HG03097 (cell line): Measurements from ENCODE around the gene ENTHD1.
"Not testable (repeated sequence)": the region's sequence is repeated elsewhere in the genome, so short reads cannot be mapped to it uniquely, and the experiment has no call there.

Source experiments
- ATAC-seq: cut with Tn5 transposase; IDR thresholded peaks from one replicate; pipeline ENCODE4 v1.9.1; 2021; ENCODE audit not compliant: unreplicated experiment, low FRiP score

Gene ENTHD1

DNA sequence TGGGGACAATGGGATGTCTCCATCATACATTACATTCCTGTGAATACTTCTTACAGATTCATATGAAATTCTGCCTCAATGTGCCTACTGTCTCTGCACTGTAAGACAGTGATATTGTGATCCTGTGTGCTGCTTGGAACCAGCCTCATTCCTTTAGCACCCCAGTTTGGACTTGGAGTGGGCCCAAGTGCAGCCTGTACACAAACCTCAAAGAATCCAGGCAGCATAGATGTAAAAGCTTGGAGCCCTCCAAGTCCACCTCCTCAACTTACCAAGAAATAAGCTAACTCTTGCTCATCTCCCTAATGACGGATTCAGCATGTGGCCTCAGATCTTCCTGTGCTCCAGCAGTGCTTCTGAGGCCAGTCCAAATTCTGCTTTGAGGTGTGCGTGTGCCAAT, 31.7 kb upstream of the ENTHD1 start:
- ATAC-seq = no peak

DNA sequence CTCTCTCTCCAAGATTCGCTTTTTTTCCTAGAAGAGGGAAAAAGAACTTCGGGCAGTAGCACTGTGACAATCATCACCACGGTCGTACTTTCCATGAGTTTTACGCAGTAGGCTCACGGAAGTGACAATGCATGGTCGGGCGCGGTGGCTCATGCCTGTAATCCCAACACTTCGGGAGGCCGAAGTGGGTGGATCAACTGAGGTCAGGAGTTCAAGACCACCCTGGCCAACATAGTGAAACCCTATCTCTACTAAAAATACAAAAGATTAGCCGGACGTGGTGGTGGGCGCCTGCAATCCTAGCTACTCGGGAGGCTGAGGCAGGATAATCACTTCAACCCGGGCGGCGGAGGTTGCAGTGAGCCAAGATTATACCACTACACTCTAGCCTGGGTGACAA, 30.7 kb upstream of the ENTHD1 start:
- ATAC-seq = no peak

DNA sequence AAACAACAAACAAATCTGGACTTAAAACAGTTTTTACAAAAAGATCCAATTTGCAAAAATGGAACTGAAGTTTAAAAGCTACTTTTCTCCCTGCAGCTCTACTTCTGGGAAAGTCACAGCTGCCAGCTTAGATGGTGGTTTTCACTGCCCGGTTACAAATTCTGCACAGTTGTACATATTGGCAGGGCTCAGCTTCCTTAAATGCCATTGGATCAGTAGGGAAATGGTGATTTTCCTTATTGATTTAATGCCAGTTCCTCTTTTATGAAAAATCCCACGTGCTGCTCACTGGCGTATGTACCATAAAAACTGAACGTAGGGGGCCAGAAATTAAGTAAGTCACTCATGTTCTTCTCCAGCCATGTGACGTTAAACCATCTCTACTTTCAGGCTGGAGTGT, 30.1 kb upstream of the ENTHD1 start:
- ATAC-seq = no peak

DNA sequence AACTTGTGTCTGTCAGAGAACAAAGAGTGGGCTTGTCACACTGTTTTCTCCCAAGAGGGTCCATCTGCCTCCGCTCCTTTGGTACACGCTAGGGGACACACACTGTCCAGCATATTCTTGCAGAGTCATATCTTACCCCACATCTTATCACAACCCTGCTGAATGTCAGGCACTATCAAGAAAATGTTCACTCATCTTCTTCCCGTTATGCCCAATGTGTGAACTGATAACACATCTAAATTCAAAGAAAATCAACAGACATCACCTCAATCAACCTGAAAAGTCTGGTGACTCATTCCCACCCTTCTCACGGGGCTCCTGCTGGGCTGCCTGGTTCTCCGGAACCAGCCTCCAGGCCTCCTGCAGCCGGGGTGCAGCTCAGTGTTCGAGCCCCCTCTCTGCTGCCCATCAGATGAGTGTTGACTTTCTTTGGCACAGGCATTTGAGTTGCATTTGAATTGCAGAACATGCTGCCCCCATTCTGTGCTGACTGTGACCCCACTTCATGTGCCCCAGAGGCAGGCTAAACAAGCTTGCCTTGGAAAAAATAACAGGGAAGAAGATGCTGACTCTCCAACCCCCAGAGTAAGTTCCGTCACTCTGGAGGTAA, 26.7 kb upstream of the ENTHD1 start:
- ATAC-seq = no peak

DNA sequence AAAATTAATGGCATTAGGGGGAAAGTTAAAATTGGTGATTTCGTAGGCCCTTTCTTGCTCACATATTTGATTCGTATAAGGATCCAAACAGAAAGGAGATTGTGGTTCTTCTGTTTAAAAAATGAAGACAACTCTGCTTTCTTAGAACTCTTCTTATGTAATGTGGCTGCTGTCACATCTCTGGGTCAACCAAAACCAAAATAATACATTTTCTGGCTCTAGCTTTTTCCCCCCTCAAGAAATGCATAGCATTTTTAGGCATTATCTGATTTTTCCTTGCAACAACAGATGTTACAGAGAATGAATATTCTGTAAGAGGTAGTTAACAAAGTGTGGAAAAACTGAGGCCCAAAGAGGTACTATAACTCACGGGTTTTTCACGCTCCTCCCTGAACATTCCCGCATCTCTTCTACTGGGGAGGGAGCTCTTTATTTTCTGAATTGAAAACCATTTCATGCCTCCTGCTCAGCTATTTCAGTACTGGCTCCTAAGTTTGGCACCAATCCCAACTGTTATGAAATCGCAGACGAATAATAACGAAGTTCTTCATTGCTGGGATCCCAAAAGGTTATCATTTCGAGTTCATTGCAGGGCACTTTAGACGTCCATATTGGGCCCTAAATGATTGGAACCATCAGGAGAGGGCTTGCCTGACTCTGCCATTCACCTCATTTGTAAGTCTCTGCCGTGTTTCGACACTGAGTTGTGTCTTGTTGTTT, 24.4 kb upstream of the ENTHD1 start:
- ATAC-seq = no peak

DNA sequence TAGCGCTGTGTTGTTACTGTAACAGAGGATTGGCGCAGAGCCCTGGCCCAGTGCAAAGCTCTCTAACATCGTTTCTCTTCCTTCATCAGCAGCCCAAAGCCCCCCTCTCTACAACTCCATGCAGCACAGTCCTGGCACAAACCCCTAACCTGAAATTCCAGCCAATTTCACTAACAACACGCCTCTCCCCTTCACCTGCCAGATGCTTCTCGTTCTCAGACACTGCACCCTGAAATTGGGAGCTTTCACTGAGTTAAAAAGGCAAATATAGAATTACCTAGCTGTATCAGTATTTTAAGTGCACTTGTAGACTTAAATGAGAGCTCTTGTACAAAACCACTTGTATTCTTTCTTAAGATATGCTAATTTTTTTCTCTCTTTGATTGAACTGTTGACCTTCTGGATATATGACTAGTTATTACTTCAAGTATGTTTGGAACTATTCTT, 23.7 kb upstream of the ENTHD1 start:
- no peak for ATAC-seq

DNA sequence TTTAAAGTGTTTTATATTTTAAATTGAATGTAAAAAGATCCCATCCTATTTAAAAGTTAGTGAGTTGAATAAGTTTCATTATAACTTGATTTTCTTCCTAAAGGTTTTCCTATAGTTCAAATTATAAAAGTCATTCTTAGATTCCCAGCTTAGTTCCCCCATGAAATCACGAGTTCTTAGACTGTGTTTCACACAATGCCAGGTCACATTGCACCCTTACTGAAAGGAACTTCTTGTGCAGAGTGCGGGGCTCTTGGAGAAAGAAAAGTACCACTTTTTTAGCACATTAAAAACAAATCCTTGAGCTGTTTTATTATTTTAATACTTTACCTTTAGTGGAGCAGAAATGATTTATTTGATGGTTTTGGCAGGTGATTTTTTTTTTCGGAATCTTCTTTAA, 22.9 kb upstream of the ENTHD1 start:
- ATAC-seq = no peak

DNA sequence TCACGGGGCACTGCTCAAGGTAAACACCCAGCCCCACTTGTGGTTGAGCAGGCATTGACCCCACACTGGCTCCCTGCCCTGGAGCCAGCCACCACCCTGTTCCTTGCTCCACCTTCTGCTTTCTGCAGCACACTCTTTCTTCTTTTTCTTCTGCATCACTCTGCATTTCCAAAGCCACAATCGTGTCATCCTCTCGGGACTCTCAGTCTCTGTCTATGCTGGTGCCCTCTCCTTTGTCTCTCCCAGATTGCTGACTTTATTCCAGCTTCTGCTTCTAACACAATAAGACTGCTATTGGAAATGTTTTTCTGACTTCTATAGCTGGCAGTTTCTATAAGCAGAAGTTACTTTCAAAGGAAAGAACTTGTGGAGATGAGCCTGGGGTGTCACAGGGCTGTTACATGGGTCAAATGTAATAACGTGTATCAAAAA, 21.8 kb upstream of the ENTHD1 start:
- no peak for ATAC-seq

DNA sequence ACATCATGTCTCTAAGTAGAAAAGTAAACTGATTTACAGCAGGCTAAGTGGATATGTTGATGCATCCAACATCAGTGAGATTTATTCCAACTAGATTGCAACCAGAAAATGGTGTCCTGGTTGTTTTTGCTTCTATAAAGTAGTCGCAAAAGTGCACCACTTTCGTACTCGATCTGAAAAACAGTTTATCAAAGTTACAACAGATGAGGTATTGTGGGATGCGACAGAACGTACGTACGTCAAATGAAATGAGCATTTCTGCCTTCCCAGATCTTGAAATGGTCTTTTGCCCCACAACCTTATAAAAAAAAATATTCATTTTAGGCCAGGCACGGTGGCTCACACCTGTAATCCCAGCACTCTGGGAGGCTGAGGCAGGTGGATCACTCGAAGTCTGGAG, 21.0 kb upstream of the ENTHD1 start:
- no peak for ATAC-seq

DNA sequence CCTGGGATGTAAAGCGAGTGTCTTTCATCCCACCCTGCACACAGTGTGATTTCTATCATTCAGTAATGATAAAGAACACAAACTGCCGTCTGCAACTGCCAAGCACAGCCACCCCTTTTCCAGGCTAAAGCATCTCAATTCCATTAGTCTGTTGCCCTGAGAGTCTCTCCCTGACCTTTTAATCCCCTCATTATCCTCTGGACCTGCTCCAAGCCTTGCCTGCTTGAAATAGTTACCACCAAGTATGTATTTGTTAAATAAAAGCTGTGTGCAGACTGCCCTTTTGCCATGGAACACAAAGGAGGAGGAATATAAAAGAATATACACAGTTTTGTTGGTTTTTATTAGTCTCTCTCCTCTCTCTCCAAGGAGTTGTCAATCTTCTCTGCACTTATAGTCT, 20.3 kb upstream of the ENTHD1 start:
- ATAC-seq = no peak

DNA sequence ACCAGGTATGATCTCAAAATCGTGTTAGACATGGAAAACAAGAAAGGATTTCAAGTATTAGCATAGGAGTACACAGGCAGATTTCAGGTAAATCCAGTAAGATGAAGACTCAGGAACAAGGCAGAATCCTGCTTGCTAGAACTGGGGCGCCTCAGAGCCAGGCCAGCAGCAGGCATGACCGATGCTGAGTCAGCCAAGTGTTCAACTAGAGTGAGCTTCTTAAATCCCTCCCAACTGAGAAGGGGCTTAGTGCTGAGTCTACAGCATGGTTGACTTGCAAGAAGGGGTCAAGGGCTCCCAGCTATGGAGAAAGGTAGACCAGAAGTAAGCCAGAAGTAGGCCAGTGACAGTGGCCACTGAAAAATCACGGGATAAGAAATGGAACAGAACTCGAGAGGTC, 19.8 kb upstream of the ENTHD1 start:
- ATAC-seq = no peak

DNA sequence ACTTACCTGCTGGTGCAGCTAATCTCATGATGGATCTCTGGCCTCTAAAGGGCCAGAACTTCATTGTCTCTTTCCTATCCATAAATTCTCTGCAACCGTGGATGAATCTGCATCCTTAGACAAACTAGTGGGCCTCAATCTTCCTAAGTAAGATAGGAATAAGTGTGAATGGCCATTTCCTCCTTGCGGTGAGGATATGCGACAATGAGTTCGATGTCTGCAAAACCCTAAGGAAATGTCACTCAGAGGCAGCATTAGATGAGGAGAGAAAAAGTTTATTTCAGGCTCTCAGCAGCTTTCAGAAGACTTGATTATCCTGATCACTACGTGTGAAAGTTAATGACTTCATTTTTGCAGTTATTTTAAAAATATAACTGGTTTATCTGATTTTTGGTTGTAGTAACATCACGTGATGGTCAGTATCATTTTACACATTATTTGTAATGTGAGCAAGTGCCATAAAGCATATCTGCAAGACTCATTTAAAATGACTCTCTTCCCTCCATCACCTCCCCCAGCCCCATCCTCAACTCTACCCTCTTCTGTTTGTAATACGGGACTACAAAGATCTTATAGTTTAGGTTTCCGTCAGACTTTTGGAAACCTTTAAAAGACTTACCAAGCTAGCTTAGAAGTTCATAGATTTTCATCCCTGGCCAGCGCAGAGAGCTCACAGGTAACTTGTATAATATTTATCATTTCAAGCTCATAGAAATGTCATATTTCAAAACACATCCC, 17.5 kb upstream of the ENTHD1 start:
- no peak for ATAC-seq

DNA sequence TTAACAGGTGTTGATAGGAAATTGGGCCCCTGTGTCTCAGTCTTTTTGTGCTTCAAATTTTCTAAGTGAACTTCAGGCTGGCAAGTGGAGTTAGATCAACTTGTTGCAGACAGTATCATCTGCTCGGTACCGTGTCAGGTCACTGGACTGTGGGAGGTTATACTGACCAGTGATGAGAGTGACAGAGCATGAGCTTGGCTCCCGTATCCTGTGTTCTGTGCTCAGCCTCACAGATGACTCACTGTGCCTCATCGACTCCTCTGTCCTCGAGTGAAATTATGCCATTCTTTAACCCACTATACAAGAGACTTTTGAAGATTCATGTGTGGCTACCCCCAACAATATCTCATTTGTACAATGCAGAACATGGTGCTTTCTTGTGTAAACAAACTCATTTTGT, 15.2 kb upstream of the ENTHD1 start:
- ATAC-seq = no peak

DNA sequence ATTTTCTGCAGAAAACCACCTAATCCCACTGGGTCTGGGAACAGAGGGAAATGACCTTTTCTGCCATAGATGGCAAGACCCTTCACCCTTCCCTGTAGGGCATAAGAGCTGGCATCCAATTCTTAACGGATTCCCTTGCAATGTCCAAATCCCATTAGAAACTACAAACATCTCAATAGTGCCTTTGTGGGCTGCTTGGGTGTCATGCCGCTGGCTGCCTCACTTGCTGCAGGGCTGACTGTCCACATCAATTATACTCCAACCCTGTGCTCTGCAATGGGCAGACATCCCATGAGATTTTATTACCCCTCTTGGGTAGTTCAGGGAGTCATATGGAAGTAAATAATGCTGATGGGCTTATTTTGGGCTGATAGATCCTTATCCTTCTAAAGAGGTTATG, 14.6 kb upstream of the ENTHD1 start:
- no peak for ATAC-seq

DNA sequence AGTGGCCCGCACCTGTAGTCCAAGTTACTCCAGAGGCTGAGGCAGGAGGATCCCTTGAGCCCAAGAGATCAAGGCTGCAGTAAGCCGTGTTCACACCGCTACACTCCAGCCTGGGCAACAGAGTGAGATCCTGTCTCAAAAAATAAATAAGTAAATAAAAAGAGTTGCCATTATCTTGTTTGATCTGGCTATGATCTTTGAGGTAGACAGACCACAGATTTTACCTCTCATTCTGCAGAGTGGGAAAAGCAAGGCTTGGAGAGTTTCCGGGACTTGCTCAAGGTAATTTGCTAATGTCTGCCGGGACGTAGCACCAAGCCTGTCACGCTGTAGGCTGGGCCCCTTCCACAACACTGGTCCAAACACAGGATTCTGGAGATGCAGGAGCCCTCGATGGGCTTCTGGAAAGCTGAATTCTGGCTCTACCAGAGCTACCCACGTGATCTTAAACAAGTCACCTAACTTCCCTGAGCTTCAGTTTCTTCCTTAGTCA, 14.1 kb upstream of the ENTHD1 start:
- no peak for ATAC-seq

DNA sequence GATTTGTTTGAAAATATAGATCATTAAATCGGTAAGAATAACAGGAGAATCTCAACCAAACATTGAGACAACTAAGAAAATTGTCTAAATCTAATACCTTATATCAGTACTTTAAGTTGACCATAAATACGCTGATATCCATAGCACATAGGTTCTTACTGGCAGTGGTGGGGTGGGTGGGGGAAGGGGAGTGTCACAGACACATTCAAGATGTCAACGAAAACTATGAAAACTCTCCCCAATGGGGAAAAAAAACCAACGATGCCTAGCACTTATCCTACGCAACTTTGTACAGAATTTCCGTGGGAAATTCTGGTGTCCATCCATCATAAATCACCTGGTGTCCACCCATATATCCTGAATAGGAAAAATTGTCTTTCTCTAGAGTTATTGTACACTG, 13.5 kb upstream of the ENTHD1 start:
- no peak for ATAC-seq

DNA sequence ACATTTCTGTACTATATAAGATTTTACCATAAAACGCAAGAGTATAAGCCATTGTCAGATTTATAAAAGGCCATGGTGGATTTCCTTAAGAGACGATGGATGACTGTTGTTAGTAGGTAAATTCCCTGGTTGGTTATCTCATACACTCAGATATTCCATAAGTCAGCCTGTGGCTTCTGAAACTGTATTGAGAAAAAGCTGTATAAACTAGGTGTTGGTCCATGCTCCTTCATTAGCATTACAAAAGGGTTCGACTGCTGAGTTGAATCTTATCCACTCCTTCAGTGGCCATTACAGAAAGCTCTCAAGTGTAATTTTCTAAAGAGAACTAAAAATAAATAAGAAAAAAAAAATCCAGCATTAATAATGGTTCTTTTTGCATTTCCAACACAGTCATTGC, 12.6 kb upstream of the ENTHD1 start:
- ATAC-seq = no peak

DNA sequence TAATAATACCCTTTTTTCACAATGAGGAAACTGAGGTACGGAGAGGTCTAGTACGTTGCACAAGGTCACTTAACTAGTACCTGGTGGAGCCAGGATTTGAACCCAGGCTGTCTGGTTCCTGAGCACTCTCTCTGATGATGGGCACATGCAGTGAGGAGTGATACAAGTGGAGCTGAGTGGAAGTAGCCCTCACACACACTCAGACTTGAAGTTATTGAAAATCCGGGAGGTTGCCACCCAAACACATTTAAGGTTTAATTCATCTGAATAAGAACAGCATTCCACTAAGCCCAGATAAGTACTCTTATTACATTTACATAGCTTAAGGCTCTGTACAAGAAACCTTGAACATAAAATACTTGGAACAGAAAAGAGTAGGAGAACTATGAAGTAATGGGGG, 12.1 kb upstream of the ENTHD1 start:
- no peak for ATAC-seq

DNA sequence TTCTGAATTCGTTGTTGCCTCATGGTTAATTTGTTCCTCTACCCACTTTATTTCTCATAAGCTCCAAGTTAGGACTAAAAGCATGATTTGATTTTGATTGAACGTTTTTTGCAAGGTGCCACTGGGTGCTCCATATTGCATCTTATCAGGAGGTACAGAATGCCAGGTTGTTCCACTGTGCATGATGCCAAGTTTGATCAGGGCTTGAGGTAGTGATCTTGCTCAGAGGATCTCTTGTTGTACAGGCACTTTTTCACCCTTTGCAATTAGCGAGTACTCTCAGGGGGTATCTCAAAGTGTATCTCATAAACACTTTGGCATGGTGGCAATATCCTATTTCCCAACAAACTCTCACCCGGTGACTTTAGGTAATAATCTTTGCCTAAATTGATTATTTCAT, 11.3 kb upstream of the ENTHD1 start:
- no peak for ATAC-seq

DNA sequence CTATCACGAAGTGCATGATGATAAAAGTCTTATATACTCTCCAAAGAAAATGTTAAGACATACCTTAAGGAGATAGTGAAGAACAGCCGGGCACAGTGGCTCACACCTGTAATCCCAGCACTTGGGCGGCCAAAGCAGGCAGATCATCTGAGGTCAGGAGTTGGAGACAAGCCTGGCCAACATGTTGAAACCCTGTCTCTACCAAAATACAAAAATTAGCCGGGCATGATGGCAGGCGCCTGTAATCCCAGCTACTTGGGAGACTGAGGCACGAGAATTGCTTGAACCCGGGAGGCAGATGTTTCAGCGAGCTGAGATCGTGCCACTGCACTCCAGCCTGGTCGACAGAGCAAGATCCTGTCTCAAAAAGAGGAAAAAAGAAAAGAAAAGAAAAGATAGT, 10.5 kb upstream of the ENTHD1 start:
- ATAC-seq = not testable (repeated sequence)

DNA sequence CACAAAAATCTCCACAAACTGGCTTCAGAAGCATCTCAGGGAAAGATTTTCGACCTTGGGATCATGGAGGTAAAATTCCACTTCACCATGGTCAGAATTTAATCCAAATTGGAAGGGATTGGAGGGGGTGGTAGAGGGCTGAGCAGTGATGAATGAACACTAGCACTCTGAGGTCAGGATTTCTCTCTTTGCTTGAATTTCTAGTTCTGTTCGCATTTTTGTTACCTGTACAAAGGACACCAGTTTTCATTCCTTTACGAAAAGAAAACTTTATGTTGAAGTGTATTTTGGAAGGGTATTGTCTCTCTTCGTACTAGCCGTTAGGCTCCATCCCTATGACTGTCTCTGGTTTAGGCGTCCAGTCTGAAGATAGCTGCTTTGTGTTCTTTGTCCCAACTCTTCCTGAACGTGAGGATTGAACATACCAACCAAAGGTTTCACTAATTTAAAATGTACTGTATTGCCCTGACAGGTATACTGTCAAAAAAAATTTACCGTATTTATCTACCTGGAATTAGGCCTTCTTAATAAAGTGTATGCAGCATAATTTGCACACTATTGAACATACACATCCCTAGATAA, 8.1 kb upstream of the ENTHD1 start:
- ATAC-seq = no peak
